ENCODE results near the gene S100A12.
A peak's percentile ranks its signal among the peaks of the same experiment; 100 is the strongest.
"Not testable (repeated sequence)": the region's sequence is repeated elsewhere in the genome, so short reads cannot be mapped to it uniquely, and the experiment has no call there.

Gene S100A12

GRCh38 chr1:153349363-153350320, 25.8 kb downstream of the S100A12 start:
- no peak for DNase-seq

GRCh38 chr1:153348511-153349362, 26.7 kb downstream of the S100A12 start, which contains the start of gene PGLYRP4:
Gene PGLYRP4, minus strand, starts transcription at chr1:153348841. Its CDS starts 909 bp downstream, at chr1:153347932.
- DNase-seq, result no peak

- DNase-seq, result no peak
Measured at GRCh38 chr1:153347856-153348255, 27.6 kb downstream of the S100A12 start.

GRCh38 chr1:153347049-153347448, 28.4 kb downstream of the S100A12 start:
- DNase-seq, result not testable (repeated sequence)

- DNase-seq, result no peak
Measured at GRCh38 chr1:153346077-153346723, 29.2 kb downstream of the S100A12 start.

- DNase-seq, result no peak
Measured at GRCh38 chr1:153345187-153346076, 30.0 kb downstream of the S100A12 start.

GRCh38 chr1:153344718-153345025, 30.7 kb downstream of the S100A12 start:
- DNase-seq, result peak; percentile 49

- DNase-seq, result no peak
Measured at GRCh38 chr1:153343811-153344717, 31.4 kb downstream of the S100A12 start.

- DNase-seq, result no peak
Measured at GRCh38 chr1:153343040-153343681, 32.3 kb downstream of the S100A12 start.

- DNase-seq, result no peak
Measured at GRCh38 chr1:153342178-153342577, 33.2 kb downstream of the S100A12 start.

- no peak for DNase-seq
Measured at GRCh38 chr1:153341431-153341934, 33.9 kb downstream of the S100A12 start.

GRCh38 chr1:153340356-153340755, 35.1 kb downstream of the S100A12 start:
- no peak for DNase-seq

- DNase-seq, result no peak
Measured at GRCh38 chr1:153339802-153340201, 35.6 kb downstream of the S100A12 start.

GRCh38 chr1:153337980-153338853, 37.2 kb downstream of the S100A12 start:
- DNase-seq, result no peak

GRCh38 chr1:153336650-153337049, 38.8 kb downstream of the S100A12 start:
- no peak for DNase-seq

- no peak for DNase-seq
Measured at GRCh38 chr1:153333902-153334301, 41.5 kb downstream of the S100A12 start.

GRCh38 chr1:153324912-153325311, 50.5 kb downstream of the S100A12 start:
- no peak for DNase-seq

Measured in SIG-M5 (cell line).